Natural killer cell (primary cell): ENCODE results near the gene SLC26A8. TPM values are rescaled to one million over a fixed set of nuclear protein-coding genes. Genes with fewer than 3 reads are reported as not detected.

ENCODE experiments used
- ATAC-seq, 3 donors: fragments of 150-1000 bp in 2 of 3; fragments of 200-7000 bp in 1 of 3; cut with Tn5 transposase; 1 replicate in 1 of 3; 2 replicates in 2 of 3; pipeline ENCODE4 v1.10.0; 2021; ENCODE audit warnings: mild to moderate bottlenecking in 2 of 3, moderate library complexity in 2 of 3
- DNase-seq, 2 donors: peaks; one replicate each; pipeline versions ENCODE4 v3.0.0 to v3.0.0-alpha.2; 2013 to 2021; ENCODE audit warnings: mixed read lengths in 1 of 2
- H3K27ac ChIP-seq: one replicate; pipeline ENCODE4 v1.5.1; 2013; ENCODE audit warnings: mild to moderate bottlenecking, low read length
- H3K27me3 ChIP-seq: one replicate; pipeline ENCODE4 v1.6.1; 2013; ENCODE audit warnings: low read length; ENCODE audit not compliant: control insufficient read depth, insufficient read depth
- H3K36me3 ChIP-seq: one replicate; pipeline ENCODE4 v1.6.1; 2013; ENCODE audit warnings: low read length; ENCODE audit not compliant: control insufficient read depth, insufficient read depth
- H3K4me1 ChIP-seq: one replicate; pipeline ENCODE4 v1.6.1; 2013; ENCODE audit warnings: low read length; ENCODE audit not compliant: control insufficient read depth, insufficient read depth
- H3K4me3 ChIP-seq: one replicate; pipeline ENCODE4 v1.5.1; 2013; ENCODE audit warnings: low read length
- H3K9me3 ChIP-seq: one replicate; pipeline ENCODE4 v1.6.1; 2013; ENCODE audit warnings: low read length; ENCODE audit not compliant: control insufficient read depth, insufficient read depth
- H3K27ac Mint-ChIP-seq, 2 donors: one replicate each; pipeline ENCODE4 v1.8.0; 2022; ENCODE audit warnings: mild to moderate bottlenecking in 2 of 2, mixed read lengths in 2 of 2, moderate library complexity in 1 of 2
- H3K27me3 Mint-ChIP-seq, 2 donors: one replicate each; pipeline ENCODE4 v1.8.0; 2022; ENCODE audit warnings: low read depth in 2 of 2, mixed read lengths in 2 of 2
- H3K36me3 Mint-ChIP-seq: one replicate; pipeline ENCODE4 v1.8.0; 2022; ENCODE audit warnings: mixed read lengths
- H3K4me1 Mint-ChIP-seq, 2 donors: one replicate each; pipeline ENCODE4 v1.8.0; 2022; ENCODE audit warnings: mixed read lengths in 2 of 2
- H3K4me3 Mint-ChIP-seq: one replicate; pipeline ENCODE4 v1.8.0; 2022; ENCODE audit warnings: mild to moderate bottlenecking, moderate library complexity, mixed read lengths
- H3K9me3 Mint-ChIP-seq, 2 donors: one replicate each; pipeline ENCODE4 v1.8.0; 2022; ENCODE audit warnings: mixed read lengths in 2 of 2
- CTCF ChIP-seq: fragments of 200-600 bp; IDR thresholded peaks from one replicate; pipeline ENCODE4 v1.8.0; 2022; ENCODE audit warnings: antibody characterized with exemption
- WGBS: methylation state at CpG from one replicate; pipeline ENCODE4 v1.1.7; 2013; ENCODE audit warnings: missing lambda C conversion rate; ENCODE audit not compliant: insufficient coverage; 5-methylcytosine and 5-hydroxymethylcytosine counted together
- intact Hi-C: fragments of 100-400 bp; cut with micrococcal nuclease; formaldehyde crosslinking; loops from one replicate; pipeline ENCODE4 v1.14.2; 2022
- total RNA-seq, 4 donors: library from RNA; stranded (reverse); fragments of 120-200 nt in 1 of 4; gene quantifications; one replicate each; pipeline versions ENCODE4 v1.2.3 to v1.2.4, GENCODE V29; 2013 to 2022

Gene SLC26A8
- total RNA-seq, 3 donors from 2014 or later (not counting 1 experiment from before 2014, with no cell fraction given) = 0.93 TPM; not detected in 2

- Mint-ChIP-seq H3K36me3 (no peaks in the 10 kb centered on the region), H3K27ac (no peak overlapping the region), H3K4me3 (no peak overlapping the region), H3K4me1 (no peaks in the 10 kb centered on the region), H3K27me3 (no peaks in the 10 kb centered on the region), H3K9me3 (no peaks in the 10 kb centered on the region)
- H3K9me3 ChIP-seq = no peaks in the 10 kb centered on the region
- H3K27me3 ChIP-seq = no peaks in the 10 kb centered on the region
- H3K4me1 ChIP-seq = no peaks in the 10 kb centered on the region
- ATAC-seq = no peak
- 95% methylated on average over 7 of the region's 7 CpGs for WGBS
- H3K27ac ChIP-seq = no peak overlapping the region
- no peak for DNase-seq
- no peak for TF ChIP-seq CTCF
- no peaks in the 10 kb centered on the region for H3K36me3 ChIP-seq
- no peak overlapping the region for H3K4me3 ChIP-seq
- intact Hi-C loops = no loop called here
Measured at GRCh38 chr6:35972471-35973367, 51.7 kb downstream of the SLC26A8 start.

GRCh38 chr6:35970181-35970580 lies 54.3 kb downstream of the SLC26A8 start:
- intact Hi-C loops = no loop called here
- Histone ChIP-seq H3K4me3 (no peak overlapping the region), H3K27me3 (no peaks in the 10 kb centered on the region), H3K4me1 (no peaks in the 10 kb centered on the region), H3K36me3 (no peaks in the 10 kb centered on the region), H3K27ac (no peak overlapping the region), H3K9me3 (no peaks in the 10 kb centered on the region)
- ATAC-seq (no peak), DNase-seq (no peak)
- TF ChIP-seq CTCF = no peak
- H3K27me3 Mint-ChIP-seq = peaks cover 2 to 5% of the 10 kb centered on the region in 2 donors
- no peak overlapping the region for H3K4me3 Mint-ChIP-seq
- H3K36me3 Mint-ChIP-seq = no peaks in the 10 kb centered on the region
- H3K27ac Mint-ChIP-seq = no peak overlapping the region
- no peaks in the 10 kb centered on the region for H3K4me1 Mint-ChIP-seq
- no peaks in the 10 kb centered on the region for H3K9me3 Mint-ChIP-seq
- 91% methylated on average over 1 of the region's 4 CpGs for WGBS

- no peak for ATAC-seq
- peaks cover 2 to 5% of the 10 kb centered on the region in 2 donors for H3K27me3 Mint-ChIP-seq
Measured at GRCh38 chr6:35969646-35970045, 54.8 kb downstream of the SLC26A8 start.

More at GRCh38 chr6:35969646-35970045, 54.8 kb downstream of the SLC26A8 start:
- Histone ChIP-seq H3K4me1 (no peaks in the 10 kb centered on the region), H3K9me3 (no peaks in the 10 kb centered on the region), H3K4me3 (no peak overlapping the region), H3K27ac (no peak overlapping the region), H3K36me3 (no peaks in the 10 kb centered on the region), H3K27me3 (no peaks in the 10 kb centered on the region)
- intact Hi-C loops = no loop called here
- no peak for TF ChIP-seq CTCF
- no peak for DNase-seq
- no peak overlapping the region for H3K4me3 Mint-ChIP-seq
- H3K4me1 Mint-ChIP-seq = no peaks in the 10 kb centered on the region
- H3K9me3 Mint-ChIP-seq = no peaks in the 10 kb centered on the region
- H3K27ac Mint-ChIP-seq = no peak overlapping the region
- no peaks in the 10 kb centered on the region for H3K36me3 Mint-ChIP-seq
